K562 (cell line): Measurements from ENCODE around the gene C19orf85. TPM values are rescaled to one million over a fixed set of nuclear protein-coding genes. Genes with fewer than 3 reads are reported as not detected.

Source experiments
- ATAC-seq: fragments of 200-7000 bp; cut with Tn5 transposase; 3 replicates; pipeline ENCODE4 v1.9.1; 2020; ENCODE audit warnings: moderate library complexity
- BruUV-seq: library from RNA; stranded (reverse); fragments of 400-500 nt; replicated peaks from 2 replicates; lab custom pipeline; 2021; lab: Mats Ljungman, UMichigan
- CTCF ChIA-PET: fragments of 300-600 bp; formaldehyde crosslinking; extraction: SDS; loops from one replicate; lab custom pipeline; 2021; ENCODE audit warnings: low intra/inter-chr PET ratio; lab: Yijun Ruan, JAX
- POLR2A ChIA-PET: fragments of 300-600, 350-650 bp; sonication (Branson Sonifier 250); formaldehyde crosslinking; extraction: SDS; loops from one replicate; lab custom pipeline; 2021; ENCODE audit warnings: antibody characterized with exemption, inconsistent platforms; lab: Yijun Ruan, JAX
- DNase-seq, 4 experiments: peaks; one replicate each; pipeline versions ENCODE4 v3.0.0 to v3.0.0-alpha.2; 2011 to 2018; ENCODE audit warnings: low spot score in 3 of 4, mixed read lengths in 3 of 4; ENCODE audit errors: extremely low read depth in 1 of 4
- FAIRE-seq: peaks from 2 replicates; lab custom pipeline; 2011; peaks lifted over from hg19 to GRCh38; lab: Jason Lieb, UNC
- H2AFZ ChIP-seq: 2 replicates; pipeline ENCODE4 v1.6.0; 2011; ENCODE audit warnings: low read depth, low read length, control low read depth, inconsistent platforms
- H3K27ac ChIP-seq: fragments of 200-600 bp; 3 replicates; pipeline ENCODE4 v1.8.0; 2011; ENCODE audit warnings: low read depth, mild to moderate bottlenecking, control low read depth, inconsistent platforms, low read length, moderate library complexity, mixed read lengths; ENCODE audit errors: extremely low read depth
- H3K27me3 ChIP-seq, 2 experiments: fragments of 300-600 bp in 1 of 2; 2 replicates in 1 of 2; 3 replicates in 1 of 2; pipeline versions ENCODE4 v1.6.0 to v1.8.0; 2011; ENCODE audit warnings: inconsistent platforms in 2 of 2, low read length in 2 of 2, mild to moderate bottlenecking in 1 of 2, mixed read lengths in 1 of 2, moderate library complexity in 1 of 2; ENCODE audit not compliant: control insufficient read depth in 2 of 2, insufficient read depth in 2 of 2
- H3K36me3 ChIP-seq: fragments of 300-600 bp; 3 replicates; pipeline ENCODE4 v1.8.0; 2011; ENCODE audit warnings: mild to moderate bottlenecking, low read length, inconsistent platforms; ENCODE audit not compliant: control insufficient read depth, insufficient read depth
- H3K4me1 ChIP-seq, 2 experiments: fragments of 200-600 bp in 1 of 2; replicated peaks in 1 of 2; 2 replicates in 1 of 2; 3 replicates in 1 of 2; pipeline versions ENCODE4 v1.5.1 to v1.8.0; 2011; ENCODE audit warnings: inconsistent platforms in 2 of 2, low read length in 2 of 2, mild to moderate bottlenecking in 1 of 2, mixed read lengths in 1 of 2, moderate library complexity in 1 of 2; ENCODE audit not compliant: control insufficient read depth in 2 of 2, insufficient read depth in 2 of 2
- H3K4me2 ChIP-seq: 2 replicates; pipeline ENCODE4 v1.6.1; 2011; ENCODE audit warnings: low read length, control low read depth, inconsistent platforms, mixed read lengths; ENCODE audit not compliant: insufficient read depth
- H3K4me3 ChIP-seq: fragments of 200-600 bp; sonication (generic), shearing (Covaris generic); 2 replicates; pipeline ENCODE4 v1.5.1; 2016; ENCODE audit warnings: control low read depth, inconsistent platforms
- H3K79me2 ChIP-seq: fragments of 200-600 bp; 3 replicates; pipeline ENCODE4 v1.8.0; 2011; ENCODE audit warnings: low read length, inconsistent platforms; ENCODE audit not compliant: control insufficient read depth, insufficient read depth
- H3K9ac ChIP-seq, 2 experiments: 2 replicates each; pipeline versions ENCODE4 v1.6.0 to v1.6.1; 2011; ENCODE audit warnings: low read depth in 2 of 2, low read length in 2 of 2, control low read depth in 1 of 2, inconsistent platforms in 1 of 2, mild to moderate bottlenecking in 1 of 2, mixed read lengths in 1 of 2; ENCODE audit not compliant: insufficient read depth in 1 of 2
- H3K9me1 ChIP-seq: one replicate; pipeline ENCODE4 v1.6.0; 2011; ENCODE audit warnings: inconsistent platforms, mild to moderate bottlenecking, low read length, moderate library complexity; ENCODE audit not compliant: control insufficient read depth, insufficient read depth
- H3K9me3 ChIP-seq: replicated peaks from 2 replicates; pipeline ENCODE4 v1.5.1; 2011; ENCODE audit warnings: low read depth, low read length, inconsistent platforms; ENCODE audit not compliant: control insufficient read depth, insufficient read depth
- H4K20me1 ChIP-seq: replicated peaks from 2 replicates; pipeline ENCODE4 v1.6.1; 2011; ENCODE audit warnings: low read length, inconsistent platforms, mixed read lengths; ENCODE audit not compliant: control insufficient read depth, insufficient read depth
- BMI1 ChIP-seq: fragments of 150-350 bp; IDR thresholded peaks from 2 replicates; pipeline ENCODE4 v1.6.1; 2014; ENCODE audit warnings: low read length
- DMBX1 ChIP-seq: fragments of 250-450 bp; sonication (Bioruptor Pico); IDR thresholded peaks from 2 replicates; pipeline ENCODE4 v1.8.0; 2022; ENCODE audit warnings: inconsistent platforms, mild to moderate bottlenecking, moderate library complexity, borderline replicate concordance
- GTF2A2 ChIP-seq: IDR thresholded peaks from 2 replicates; pipeline ENCODE4 v1.6.1; 2016; ENCODE audit warnings: mild to moderate bottlenecking, missing genetic modification characterization, missing compliant biosample characterization
- HNRNPL ChIP-seq: fragments of 200-400 bp; formaldehyde crosslinking; IDR thresholded peaks from 2 replicates; pipeline ENCODE4 v1.6.1; 2017; ENCODE audit warnings: low read depth, mild to moderate bottlenecking, low read length
- MAFG ChIP-seq: fragments of 450-650 bp; conservative IDR thresholded peaks from 2 replicates; pipeline ENCODE4 v1.6.1; 2016; ENCODE audit warnings: missing genetic modification characterization, missing compliant biosample characterization
- MTA2 ChIP-seq: fragments of 450-650 bp; IDR thresholded peaks from 2 replicates; pipeline ENCODE4 v1.6.1; 2016; ENCODE audit warnings: low read depth
- POLR2AphosphoS2 ChIP-seq: IDR thresholded peaks from 2 replicates; pipeline ENCODE4 v1.6.1; 2012; ENCODE audit warnings: low read length, improper control_type of control experiment
- POLR2G ChIP-seq: fragments of 200-400 bp; formaldehyde crosslinking; IDR thresholded peaks from 2 replicates; pipeline ENCODE4 v1.6.1; 2017; ENCODE audit warnings: low read depth, mild to moderate bottlenecking, antibody characterized with exemption, low read length, moderate library complexity
- ZNF134 ChIP-seq: fragments of 250-450 bp; sonication (Bioruptor Pico); conservative IDR thresholded peaks from 2 replicates; pipeline ENCODE4 v1.4.0; 2020
- ZNF696 ChIP-seq: fragments of 250-450 bp; sonication (Bioruptor Pico); conservative IDR thresholded peaks from 2 replicates; pipeline ENCODE4 v1.4.0; 2020; ENCODE audit warnings: mild to moderate bottlenecking, moderate library complexity
- WGBS: fragments of 100-300 bp; shearing (Covaris generic); methylation state at CpG from one replicate; pipeline ENCODE4 v1.1.6; 2016; ENCODE audit warnings: low coverage, mixed read lengths; ENCODE audit not compliant: insufficient coverage; ENCODE audit errors: missing lambda C conversion rate; 5-methylcytosine and 5-hydroxymethylcytosine counted together
- in situ Hi-C: fragments of 300-500 bp; cut with MboI; formaldehyde crosslinking; loops from 4 replicates; pipeline ENCODE4 v1.15.0; 2018; ENCODE audit warnings: inconsistent platforms, mixed read lengths
- intact Hi-C: fragments of 100-400 bp; cut with micrococcal nuclease; formaldehyde crosslinking; loops from 2 replicates; pipeline ENCODE4 v1.14.2; 2022
- polyA plus RNA-seq, 8 experiments: library from polyadenylated mRNA; depleted of rRNA in 4 of 8; stranded (reverse) in 5 of 8; unstranded in 3 of 8; fragments of >200 nt; fragmentation: Nextera tagmentation in 2 of 8; fragmentation: Illumina TruSeq in 1 of 8; extraction: Ambion mirVana in 2 of 8; extraction: Trizol in 1 of 8; gene quantifications; 2 replicates each; pipeline versions ENCODE4 v1.2.1 to v1.2.3, GENCODE V29; 2011 to 2014; ENCODE audit warnings: inconsistent platforms in 1 of 8, missing spikeins in 1 of 8
- total RNA-seq, 7 experiments: library from RNA; depleted of rRNA in 6 of 7; stranded (reverse); fragments of >200 nt in 6 of 7; fragmentation: Illumina TruSeq in 2 of 7; extraction: Trizol in 2 of 7; gene quantifications; 2 replicates each; pipeline versions ENCODE4 v1.2.1 to v1.2.3, GENCODE V29; 2011 to 2021; ENCODE audit warnings: low replicate concordance in 1 of 7
- TF ChIP-seq, protein P1 (sequence below): sonication (generic); formaldehyde crosslinking; IDR thresholded peaks from 2 replicates; pipeline ENCODE4 v1.8.1; 2023; ENCODE audit warnings: mild to moderate bottlenecking, missing genetic modification reagents

The C19orf85 gene
- total and polyA plus RNA-seq, 9 of the 15 experiments (the other 6 are each of a cell fraction or from before 2014, with no cell fraction given): not detected

DNA sequence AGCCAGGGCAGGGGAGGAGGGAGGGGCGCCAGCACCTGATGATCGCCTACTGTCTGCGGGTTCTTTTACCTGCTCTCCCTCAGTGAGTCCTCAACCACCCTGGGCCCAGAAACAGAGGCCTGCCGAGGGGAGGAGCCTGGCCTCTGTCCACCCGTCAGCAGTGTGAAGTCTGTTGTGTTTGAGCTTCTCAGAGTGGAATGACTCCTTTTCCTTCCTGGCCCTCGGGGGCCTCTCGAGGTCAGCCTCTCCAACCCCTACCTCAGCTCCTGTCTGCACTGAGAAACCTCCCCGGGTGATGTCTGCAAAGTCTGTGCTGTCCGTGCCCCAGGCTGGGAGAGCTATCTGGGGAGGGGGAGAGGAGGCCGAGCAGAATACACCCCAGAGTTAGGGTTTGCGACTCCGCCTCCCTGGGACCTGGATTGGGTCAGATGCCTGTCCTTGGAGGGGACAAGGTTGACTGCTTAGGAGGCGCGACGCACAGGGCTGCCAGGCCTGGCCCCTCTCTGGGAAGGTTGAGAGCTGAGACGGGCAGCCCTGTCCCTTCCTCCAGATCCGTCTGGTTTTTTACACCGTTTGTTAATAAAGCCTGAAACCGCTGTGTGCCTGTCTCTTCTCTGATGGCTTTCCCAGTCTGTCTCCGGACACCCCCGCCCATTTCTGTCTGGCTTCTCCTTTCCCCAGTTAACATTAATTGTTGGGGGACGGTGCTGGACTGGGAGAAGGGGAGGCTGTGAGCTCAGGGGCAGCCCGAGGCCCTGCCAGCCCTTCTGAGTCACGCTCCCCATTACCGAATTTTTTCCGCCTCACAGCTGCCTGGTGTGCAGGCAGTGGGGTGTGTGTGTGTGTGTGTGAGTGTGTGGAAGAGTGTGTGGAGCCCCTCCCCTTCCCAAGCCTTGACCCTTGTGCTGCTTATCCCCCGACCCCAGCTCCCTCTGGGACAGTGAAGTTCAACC lies 22.7 kb upstream of the C19orf85 start (continued):
- no peak for TF ChIP-seq GTF2A2 (tag)
- TF ChIP-seq MTA2: no peak
- TF ChIP-seq MAFG: no peak
- TF ChIP-seq ZNF134 (CRISPR knock-in tag): no peak
- no peak for TF ChIP-seq ZNF696 (CRISPR knock-in tag)

DNA sequence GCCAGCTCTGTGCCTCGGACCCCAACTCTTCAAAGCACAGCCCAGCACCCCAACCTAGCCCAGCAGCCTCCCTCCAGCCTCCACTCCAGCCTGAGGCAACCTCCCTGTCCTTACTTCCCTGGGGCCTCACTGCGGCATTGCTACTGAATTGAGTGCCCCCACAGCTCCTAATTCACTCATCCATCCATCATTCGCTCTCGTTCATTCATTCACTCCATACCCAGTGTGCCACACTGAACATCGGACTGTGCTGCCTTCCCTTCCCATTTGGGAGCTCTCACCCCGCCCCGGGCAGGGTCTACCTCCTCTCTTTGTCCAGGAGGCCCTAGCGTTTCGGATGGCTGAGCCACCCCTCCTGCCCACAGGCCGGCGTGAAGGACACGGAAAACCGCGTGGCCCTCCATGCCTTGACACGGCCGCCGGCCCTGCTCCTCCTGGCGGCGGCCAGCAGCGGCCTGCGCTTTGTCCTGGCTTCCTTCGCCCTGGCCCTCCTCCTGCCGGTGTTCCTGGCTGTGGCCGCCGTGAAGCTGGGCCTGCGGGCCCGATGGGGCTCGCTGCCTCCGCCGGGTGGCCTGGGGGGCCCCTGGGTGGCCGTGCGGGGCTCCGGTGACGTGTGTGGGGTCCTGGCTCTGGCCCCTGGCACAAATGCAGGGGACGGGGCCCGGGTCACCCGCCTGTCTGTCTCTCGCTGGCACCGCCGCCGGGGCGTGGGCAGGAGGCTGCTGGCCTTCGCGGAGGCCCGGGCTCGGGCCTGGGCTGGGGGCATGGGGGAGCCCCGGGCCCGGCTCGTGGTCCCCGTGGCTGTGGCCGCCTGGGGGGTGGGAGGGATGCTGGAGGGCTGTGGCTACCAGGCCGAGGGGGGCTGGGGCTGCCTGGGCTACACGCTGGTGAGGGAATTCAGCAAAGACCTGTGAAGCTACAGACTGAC lies 21.8 kb upstream of the C19orf85 start:
- peaks cover 23% of the 10 kb centered on the region; the same call in 2 of the 3 replicates for H3K36me3 ChIP-seq
- TF ChIP-seq POLR2AphosphoS2 (no peak), POLR2G (peak; percentile 67), DMBX1 (no peak), HNRNPL (peak; percentile 67; the same call in 1 of the 2 replicates), BMI1 (no peak)
- TF ChIP-seq, protein P1, sequence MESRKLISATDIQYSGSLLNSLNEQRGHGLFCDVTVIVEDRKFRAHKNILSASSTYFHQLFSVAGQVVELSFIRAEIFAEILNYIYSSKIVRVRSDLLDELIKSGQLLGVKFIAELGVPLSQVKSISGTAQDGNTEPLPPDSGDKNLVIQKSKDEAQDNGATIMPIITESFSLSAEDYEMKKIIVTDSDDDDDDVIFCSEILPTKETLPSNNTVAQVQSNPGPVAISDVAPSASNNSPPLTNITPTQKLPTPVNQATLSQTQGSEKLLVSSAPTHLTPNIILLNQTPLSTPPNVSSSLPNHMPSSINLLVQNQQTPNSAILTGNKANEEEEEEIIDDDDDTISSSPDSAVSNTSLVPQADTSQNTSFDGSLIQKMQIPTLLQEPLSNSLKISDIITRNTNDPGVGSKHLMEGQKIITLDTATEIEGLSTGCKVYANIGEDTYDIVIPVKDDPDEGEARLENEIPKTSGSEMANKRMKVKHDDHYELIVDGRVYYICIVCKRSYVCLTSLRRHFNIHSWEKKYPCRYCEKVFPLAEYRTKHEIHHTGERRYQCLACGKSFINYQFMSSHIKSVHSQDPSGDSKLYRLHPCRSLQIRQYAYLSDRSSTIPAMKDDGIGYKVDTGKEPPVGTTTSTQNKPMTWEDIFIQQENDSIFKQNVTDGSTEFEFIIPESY: peak; percentile 99
- FAIRE-seq (no peak), DNase-seq (peak in 1 of 4 experiments; percentile 27), ATAC-seq (no peak)
- no peaks in the 10 kb centered on the region for H3K9me1 ChIP-seq
- H3K4me3 ChIP-seq: peak overlapping the region; percentile 80; the same call in 1 of the 2 replicates
- peaks cover 25 to 81% of the 10 kb centered on the region in 2 experiments for H3K4me1 ChIP-seq
- peak overlapping the region; percentile 72; the same call in 2 of the 3 replicates for H3K27ac ChIP-seq
- BruUV-seq: no TSS peak
- CTCF ChIA-PET: no interaction called here
- intact Hi-C loops: no loop called here
- POLR2A ChIA-PET: interaction anchor here (0.5 to 3.6 kb wide), 6 partner anchors 10 to 666 kb away, joined by 3 to 30 read pairs (median 4); partner anchors contain the start of gene ZNF628
- in situ Hi-C loops: no loop called here
- peak overlapping the region in 1 of 2 experiments; percentile 98; a peak in 2 of 4 replicates for H3K9ac ChIP-seq
- H3K9me3 ChIP-seq: no peaks in the 10 kb centered on the region
- peak overlapping the region; percentile 87 for H3K4me2 ChIP-seq
- H3K79me2 ChIP-seq: peaks cover 12% of the 10 kb centered on the region; the same call in 2 of the 3 replicates
- 90% methylated on average over 35 of the region's 53 CpGs for WGBS
- H3K27me3 ChIP-seq: no peaks in the 10 kb centered on the region
- no peaks in the 10 kb centered on the region for H4K20me1 ChIP-seq
- H2AFZ ChIP-seq: no peak overlapping the region
